Memory B cell (primary cell): Measurements from ENCODE around the gene LAMC1.

Experiments used
- ATAC-seq: fragments of 150-1000 bp; cut with Tn5 transposase; 2 replicates; pipeline ENCODE4 v1.10.0; 2021; ENCODE audit warnings: low read depth, mild to moderate bottlenecking, moderate library complexity
- DNase-seq, 2 donors: peaks; one replicate each; pipeline ENCODE4 v3.0.0; 2022; ENCODE audit warnings: low spot score in 2 of 2
- H3K27ac Mint-ChIP-seq: one replicate; pipeline ENCODE4 v1.8.0; 2022; ENCODE audit warnings: mild to moderate bottlenecking, moderate library complexity, mixed read lengths
- H3K27me3 Mint-ChIP-seq: one replicate; pipeline ENCODE4 v1.8.0; 2022; ENCODE audit warnings: mixed read lengths
- H3K36me3 Mint-ChIP-seq: one replicate; pipeline ENCODE4 v1.8.0; 2022; ENCODE audit warnings: mild to moderate bottlenecking, mixed read lengths
- H3K4me1 Mint-ChIP-seq: one replicate; pipeline ENCODE4 v1.8.0; 2022; ENCODE audit warnings: mixed read lengths
- H3K4me3 Mint-ChIP-seq: one replicate; pipeline ENCODE4 v1.8.0; 2022; ENCODE audit warnings: mild to moderate bottlenecking, moderate library complexity, mixed read lengths
- H3K9me3 Mint-ChIP-seq: one replicate; pipeline ENCODE4 v1.8.0; 2022; ENCODE audit warnings: mixed read lengths

The LAMC1 gene

GRCh38 chr1:183091181-183091580 is 68.0 kb downstream of the LAMC1 start:
- Mint-ChIP-seq H3K4me1 (peaks cover 5% of the 10 kb centered on the region), H3K9me3 (no peaks in the 10 kb centered on the region)
- no peak for ATAC-seq

GRCh38 chr1:183092350-183092749 is 69.1 kb downstream of the LAMC1 start:
- no peak for DNase-seq
- H3K9me3 Mint-ChIP-seq, result no peaks in the 10 kb centered on the region

More at GRCh38 chr1:183091181-183091580, 68.0 kb downstream of the LAMC1 start:
- no peak overlapping the region for H3K4me3 Mint-ChIP-seq
- H3K36me3 Mint-ChIP-seq, result peaks cover 7% of the 10 kb centered on the region
- DNase-seq, result no peak
- peaks cover 2% of the 10 kb centered on the region for H3K27me3 Mint-ChIP-seq
- H3K27ac Mint-ChIP-seq, result no peak overlapping the region

GRCh38 chr1:183093066-183093668 is 69.9 kb downstream of the LAMC1 start:
- Mint-ChIP-seq H3K27ac (no peak overlapping the region), H3K9me3 (no peaks in the 10 kb centered on the region), H3K4me3 (no peak overlapping the region), H3K36me3 (peaks cover 7% of the 10 kb centered on the region), H3K27me3 (peaks cover 2% of the 10 kb centered on the region), H3K4me1 (peaks cover 5% of the 10 kb centered on the region)
- DNase-seq (no peak), ATAC-seq (no peak)

More at GRCh38 chr1:183092350-183092749, 69.1 kb downstream of the LAMC1 start:
- Mint-ChIP-seq H3K36me3 (peaks cover 7% of the 10 kb centered on the region), H3K4me3 (no peak overlapping the region), H3K27ac (no peak overlapping the region), H3K27me3 (peaks cover 2% of the 10 kb centered on the region), H3K4me1 (peaks cover 5% of the 10 kb centered on the region)
- no peak for ATAC-seq

GRCh38 chr1:183093786-183094298 is 70.6 kb downstream of the LAMC1 start:
- Mint-ChIP-seq H3K4me3 (no peak overlapping the region), H3K27me3 (peaks cover 2% of the 10 kb centered on the region), H3K27ac (no peak overlapping the region), H3K4me1 (peaks cover 2% of the 10 kb centered on the region), H3K36me3 (peaks cover 7% of the 10 kb centered on the region), H3K9me3 (no peaks in the 10 kb centered on the region)
- no peak for DNase-seq
- no peak for ATAC-seq

- H3K9me3 Mint-ChIP-seq, result no peaks in the 10 kb centered on the region
- no peak overlapping the region for H3K27ac Mint-ChIP-seq
- H3K36me3 Mint-ChIP-seq, result peaks cover 7% of the 10 kb centered on the region
- no peak overlapping the region for H3K4me3 Mint-ChIP-seq
- DNase-seq (no peak), ATAC-seq (no peak)
- peaks cover 2% of the 10 kb centered on the region for H3K27me3 Mint-ChIP-seq
- peaks cover 2% of the 10 kb centered on the region for H3K4me1 Mint-ChIP-seq
These were observed 71.1 kb downstream of the LAMC1 start for GRCh38 chr1:183094351-183094750.

GRCh38 chr1:183096351-183096750 is 73.1 kb downstream of the LAMC1 start:
- H3K27me3 Mint-ChIP-seq, result peaks cover 2% of the 10 kb centered on the region
- ATAC-seq, result no peak
- H3K27ac Mint-ChIP-seq, result no peak overlapping the region
- DNase-seq, result no peak
- peaks cover 2% of the 10 kb centered on the region for H3K4me1 Mint-ChIP-seq
- no peaks in the 10 kb centered on the region for H3K9me3 Mint-ChIP-seq
- H3K4me3 Mint-ChIP-seq, result no peak overlapping the region
- H3K36me3 Mint-ChIP-seq, result peaks cover 7% of the 10 kb centered on the region

- Mint-ChIP-seq H3K36me3 (peaks cover 7% of the 10 kb centered on the region), H3K27ac (no peak overlapping the region), H3K27me3 (peaks cover 2% of the 10 kb centered on the region), H3K9me3 (no peaks in the 10 kb centered on the region), H3K4me3 (no peak overlapping the region), H3K4me1 (peaks cover 6% of the 10 kb centered on the region)
- no peak for ATAC-seq
- DNase-seq, result no peak
These were observed 73.7 kb downstream of the LAMC1 start for GRCh38 chr1:183096894-183097293.

GRCh38 chr1:183097438-183098051 is 74.3 kb downstream of the LAMC1 start:
- peaks cover 10% of the 10 kb centered on the region for H3K4me1 Mint-ChIP-seq
- H3K27me3 Mint-ChIP-seq, result peaks cover 2% of the 10 kb centered on the region
- no peak overlapping the region for H3K27ac Mint-ChIP-seq
- no peak overlapping the region for H3K4me3 Mint-ChIP-seq
- ATAC-seq (no peak), DNase-seq (no peak)
- H3K9me3 Mint-ChIP-seq, result no peaks in the 10 kb centered on the region
- H3K36me3 Mint-ChIP-seq, result peaks cover 7% of the 10 kb centered on the region

GRCh38 chr1:183098317-183098716 is 75.1 kb downstream of the LAMC1 start:
- H3K27ac Mint-ChIP-seq, result no peak overlapping the region
- peaks cover 12% of the 10 kb centered on the region for H3K4me1 Mint-ChIP-seq
- no peak overlapping the region for H3K4me3 Mint-ChIP-seq
- H3K27me3 Mint-ChIP-seq, result peaks cover 2% of the 10 kb centered on the region
- DNase-seq (no peak), ATAC-seq (no peak)
- H3K36me3 Mint-ChIP-seq, result peaks cover 5% of the 10 kb centered on the region
- H3K9me3 Mint-ChIP-seq, result no peaks in the 10 kb centered on the region

- no peak overlapping the region for H3K27ac Mint-ChIP-seq
- no peak overlapping the region for H3K4me3 Mint-ChIP-seq
- H3K36me3 Mint-ChIP-seq, result peaks cover 2% of the 10 kb centered on the region
- peaks cover 10% of the 10 kb centered on the region for H3K4me1 Mint-ChIP-seq
- ATAC-seq (no peak), DNase-seq (no peak)
- H3K27me3 Mint-ChIP-seq, result no peaks in the 10 kb centered on the region
- H3K9me3 Mint-ChIP-seq, result no peaks in the 10 kb centered on the region
These were observed 77.2 kb downstream of the LAMC1 start for GRCh38 chr1:183100361-183100974.

GRCh38 chr1:183101081-183101480 is 77.9 kb downstream of the LAMC1 start:
- Mint-ChIP-seq H3K36me3 (peaks cover 2% of the 10 kb centered on the region), H3K9me3 (no peaks in the 10 kb centered on the region), H3K4me3 (no peak overlapping the region), H3K4me1 (peaks cover 10% of the 10 kb centered on the region), H3K27me3 (no peaks in the 10 kb centered on the region), H3K27ac (no peak overlapping the region)
- no peak for DNase-seq
- ATAC-seq, result no peak

GRCh38 chr1:183101841-183102276 is 78.6 kb downstream of the LAMC1 start:
- no peaks in the 10 kb centered on the region for H3K9me3 Mint-ChIP-seq
- peak; percentile 95 for ATAC-seq
- DNase-seq, result peak; percentile 18 to 24
- H3K4me1 Mint-ChIP-seq, result peaks cover 10% of the 10 kb centered on the region
- no peaks in the 10 kb centered on the region for H3K27me3 Mint-ChIP-seq
- H3K4me3 Mint-ChIP-seq, result no peak overlapping the region
- H3K27ac Mint-ChIP-seq, result peak overlapping the region; percentile 18
- peaks cover 2% of the 10 kb centered on the region for H3K36me3 Mint-ChIP-seq

GRCh38 chr1:183103147-183103546 is 79.9 kb downstream of the LAMC1 start:
- Mint-ChIP-seq H3K4me3 (no peak overlapping the region), H3K4me1 (peaks cover 14% of the 10 kb centered on the region), H3K9me3 (no peaks in the 10 kb centered on the region), H3K27me3 (no peaks in the 10 kb centered on the region), H3K27ac (no peak overlapping the region), H3K36me3 (peaks cover 7% of the 10 kb centered on the region)
- DNase-seq (no peak), ATAC-seq (no peak)

GRCh38 chr1:183103577-183103976 is 80.4 kb downstream of the LAMC1 start:
- no peak for ATAC-seq
- Mint-ChIP-seq H3K4me3 (no peak overlapping the region), H3K27ac (no peak overlapping the region), H3K36me3 (peaks cover 7% of the 10 kb centered on the region), H3K27me3 (no peaks in the 10 kb centered on the region), H3K9me3 (no peaks in the 10 kb centered on the region), H3K4me1 (peaks cover 14% of the 10 kb centered on the region)
- no peak for DNase-seq
